ENCODE measurements around the gene ZNF775. TPM values are rescaled to one million over a fixed set of nuclear protein-coding genes. Genes with fewer than 3 reads are reported as not detected.
A peak's percentile ranks its signal among the peaks of the same experiment; 100 is the strongest.

Gene ZNF775
- 6.2 TPM for total RNA-seq
- 1 to 10 TPM; 5.4 to 8.0 (median 6.6) TPM for polyA plus RNA-seq (ENCODE audit: insufficient read depth in 1 of 8, insufficient read length in 8 of 8, low replicate concordance in 1 of 8)
- long read RNA-seq, donor 1, partial matches to known transcripts: 0 of 3 reads
- long read RNA-seq, donor 1, other reads (novel, unspliced or antisense): 0 of 3 reads
- long read RNA-seq, donor 2, partial matches to known transcripts: 0 of 1 reads
- long read RNA-seq, donor 2, other reads (novel, unspliced or antisense): 0 of 1 reads
- long read RNA-seq, donor 3, partial matches to known transcripts: 14 of 15 reads
- long read RNA-seq, donor 3, other reads (novel, unspliced or antisense): 0 of 15 reads
- long read RNA-seq, donor 4, partial matches to known transcripts: 0 of 2 reads
- long read RNA-seq, donor 4, other reads (novel, unspliced or antisense): 0 of 2 reads
- long read RNA-seq, donor 5, partial matches to known transcripts: 0 of 4 reads
- long read RNA-seq, donor 5, other reads (novel, unspliced or antisense): 0 of 4 reads
- long read RNA-seq, donor 6, partial matches to known transcripts: 12 of 14 reads
- long read RNA-seq, donor 6, other reads (novel, unspliced or antisense): 0 of 14 reads
- long read RNA-seq, donor 7, partial matches to known transcripts: 0 of 2 reads
- long read RNA-seq, donor 7, other reads (novel, unspliced or antisense): 0 of 2 reads
- long read RNA-seq, donor 8: 0 reads
- long read RNA-seq, donor 9, partial matches to known transcripts: 18 of 21 reads
- long read RNA-seq, donor 9, other reads (novel, unspliced or antisense): 0 of 21 reads
- long read RNA-seq, donor 10: 0 reads
- long read RNA-seq, donor 11, partial matches to known transcripts: 13 of 16 reads
- long read RNA-seq, donor 11, other reads (novel, unspliced or antisense): 0 of 16 reads

DNA sequence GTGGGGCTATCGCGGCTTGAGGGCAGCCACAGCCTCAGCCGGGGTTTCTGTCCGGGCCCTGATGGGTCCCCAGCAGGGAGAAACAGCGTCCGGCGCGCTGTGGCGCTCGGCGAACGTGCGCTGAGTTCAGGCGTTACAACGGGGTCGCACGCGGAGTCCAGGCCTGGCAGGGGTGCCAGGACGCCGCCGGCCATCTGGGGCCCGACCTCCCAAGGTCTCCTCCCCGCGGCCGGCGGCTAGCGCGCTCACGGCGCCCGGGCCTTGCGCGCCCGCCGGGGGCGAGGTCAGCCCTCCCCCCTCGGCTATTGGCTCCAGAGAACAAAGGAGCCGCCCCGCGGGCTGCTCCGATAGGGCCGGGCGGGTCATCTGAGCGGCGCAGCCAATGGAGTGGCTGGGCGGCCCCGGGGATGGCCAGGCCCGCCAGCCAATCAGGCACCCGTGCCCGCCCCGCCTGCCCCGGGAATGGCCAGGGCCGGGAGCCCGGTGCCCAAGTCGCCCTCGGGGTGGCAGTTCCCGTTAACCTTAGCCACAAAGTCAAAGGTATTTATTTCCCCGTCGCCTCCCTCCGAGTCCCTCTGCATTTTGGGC, at the start of gene ZNF775:
ZNF775 (plus strand) TSS at position 478 of the 588 bp plus-strand sequence. CDS start 9,141 bp downstream, outside the sequence.
- peaks cover 8% of the 10 kb centered on the region for H3K36me3 ChIP-seq (ENCODE audit: control insufficient read depth, insufficient read depth, low read length)
- peak within 1 kb of the TSS; percentile 80 for H3K4me3 ChIP-seq (ENCODE audit: low read length)
- H3K4me1 ChIP-seq (ENCODE audit: control insufficient read depth, insufficient read depth, low read length): peaks cover 59% of the 10 kb centered on the region
- H3K9me3 ChIP-seq (replicated peaks; ENCODE audit: control insufficient read depth, low read depth, low read length): no peaks in the 10 kb centered on the region
- peak within 1 kb of the TSS; percentile 94 for H3K27ac ChIP-seq (ENCODE audit: low read length)
- under 1% methylated on average over 52 of the region's 60 CpGs for whole genome bisulfite sequencing (ENCODE audit: insufficient coverage)
- no peaks in the 10 kb centered on the region for H3K27me3 ChIP-seq (ENCODE audit: control insufficient read depth, insufficient read depth, low read length)
- peak; percentile 99 for DNase-seq

DNA sequence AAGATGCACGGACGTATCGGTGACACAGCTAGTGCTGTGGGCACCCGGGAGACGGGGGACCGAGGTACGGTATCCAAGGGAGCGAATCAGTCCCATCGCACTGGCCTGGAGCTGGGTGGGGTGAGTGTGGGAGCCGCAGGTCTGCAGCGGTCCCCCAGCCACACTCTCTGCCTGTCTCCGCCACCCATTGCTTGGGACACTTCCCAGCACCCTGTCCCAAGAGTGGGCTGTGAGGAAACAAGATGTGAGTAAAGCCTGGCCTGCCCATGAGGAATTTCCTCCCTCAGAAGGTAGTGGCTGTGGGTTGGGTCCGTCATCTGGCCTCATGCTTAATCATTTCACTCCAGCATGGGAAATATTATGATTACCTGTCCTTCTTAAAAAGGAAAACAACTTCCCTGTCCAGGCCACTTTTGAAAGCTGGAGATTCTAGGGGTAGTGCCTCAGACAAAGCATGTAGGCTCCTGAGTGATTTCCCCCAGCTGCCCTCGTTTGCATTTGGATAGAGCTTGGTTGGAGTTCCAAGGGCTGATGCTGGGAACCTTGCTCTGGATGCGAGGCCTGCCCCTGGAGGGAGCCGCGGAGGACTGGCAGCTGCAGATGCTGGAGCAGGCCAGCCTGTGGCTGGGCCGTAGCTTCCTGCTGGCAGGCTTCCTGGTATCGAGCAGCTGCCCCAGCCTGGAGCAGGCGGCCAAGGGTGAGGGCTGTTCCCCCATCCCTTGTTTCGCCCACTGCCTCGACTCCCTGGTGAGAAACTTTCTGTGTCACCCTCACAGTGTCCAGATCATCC, 49.6 kb upstream of the ZNF775 start:
- peak overlapping the region; percentile 70 for H3K27ac ChIP-seq (ENCODE audit: low read length)
- H3K4me3 ChIP-seq (ENCODE audit: low read length): no peak overlapping the region
- no peaks in the 10 kb centered on the region for H3K27me3 ChIP-seq (ENCODE audit: control insufficient read depth, insufficient read depth, low read length)
- peak; percentile 79 for DNase-seq
- peaks cover 13% of the 10 kb centered on the region for H3K36me3 ChIP-seq (ENCODE audit: control insufficient read depth, insufficient read depth, low read length)
- H3K4me1 ChIP-seq (ENCODE audit: control insufficient read depth, insufficient read depth, low read length): peaks cover 29% of the 10 kb centered on the region
- WGBS (ENCODE audit: insufficient coverage): 66% methylated on average over 15 of the region's 22 CpGs
- no peaks in the 10 kb centered on the region for H3K9me3 ChIP-seq (replicated peaks; ENCODE audit: control insufficient read depth, low read depth, low read length)

DNA sequence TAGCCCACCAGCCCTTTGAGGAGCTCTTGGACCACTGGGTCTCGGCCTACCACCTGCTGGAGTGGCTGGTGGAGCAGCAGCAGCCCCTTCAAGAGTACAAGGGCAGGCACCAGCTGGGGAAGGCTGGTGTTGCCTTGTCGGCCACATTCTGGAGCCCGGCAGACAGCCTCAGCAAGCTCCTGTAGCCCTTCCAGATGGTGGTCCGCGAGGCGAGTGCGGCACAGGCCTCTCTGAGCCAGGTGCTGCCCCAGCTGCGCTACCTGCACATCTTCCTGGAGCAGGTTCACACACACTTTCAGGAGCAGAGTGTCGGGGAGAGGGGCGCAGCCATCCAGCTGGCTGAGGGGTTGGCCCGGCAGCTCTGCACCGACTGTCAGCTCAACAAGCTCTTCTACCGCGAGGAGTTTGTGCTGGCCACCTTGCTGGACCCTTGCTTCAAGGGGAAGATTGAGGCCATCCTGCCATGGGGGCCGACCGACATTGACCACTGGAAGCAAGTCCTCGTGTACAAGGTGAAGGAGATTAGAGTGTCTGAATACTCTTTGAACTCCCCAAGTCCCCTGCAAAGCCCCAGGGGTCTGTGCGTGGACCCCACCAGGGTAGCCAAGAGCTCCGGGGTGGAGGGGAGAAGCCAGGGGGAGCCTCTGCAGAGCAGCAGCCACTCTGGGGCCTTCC, 48.8 kb upstream of the ZNF775 start:
- peak; percentile 46 for DNase-seq
- peaks cover 28% of the 10 kb centered on the region for H3K4me1 ChIP-seq (ENCODE audit: control insufficient read depth, insufficient read depth, low read length)
- 90% methylated on average over 18 of the region's 19 CpGs for WGBS (ENCODE audit: insufficient coverage)
- H3K4me3 ChIP-seq (ENCODE audit: low read length): no peak overlapping the region
- peak overlapping the region; percentile 70 for H3K27ac ChIP-seq (ENCODE audit: low read length)
- H3K36me3 ChIP-seq (ENCODE audit: control insufficient read depth, insufficient read depth, low read length): peaks cover 13% of the 10 kb centered on the region
- no peaks in the 10 kb centered on the region for H3K27me3 ChIP-seq (ENCODE audit: control insufficient read depth, insufficient read depth, low read length)
- H3K9me3 ChIP-seq (replicated peaks; ENCODE audit: control insufficient read depth, low read depth, low read length): no peaks in the 10 kb centered on the region

DNA sequence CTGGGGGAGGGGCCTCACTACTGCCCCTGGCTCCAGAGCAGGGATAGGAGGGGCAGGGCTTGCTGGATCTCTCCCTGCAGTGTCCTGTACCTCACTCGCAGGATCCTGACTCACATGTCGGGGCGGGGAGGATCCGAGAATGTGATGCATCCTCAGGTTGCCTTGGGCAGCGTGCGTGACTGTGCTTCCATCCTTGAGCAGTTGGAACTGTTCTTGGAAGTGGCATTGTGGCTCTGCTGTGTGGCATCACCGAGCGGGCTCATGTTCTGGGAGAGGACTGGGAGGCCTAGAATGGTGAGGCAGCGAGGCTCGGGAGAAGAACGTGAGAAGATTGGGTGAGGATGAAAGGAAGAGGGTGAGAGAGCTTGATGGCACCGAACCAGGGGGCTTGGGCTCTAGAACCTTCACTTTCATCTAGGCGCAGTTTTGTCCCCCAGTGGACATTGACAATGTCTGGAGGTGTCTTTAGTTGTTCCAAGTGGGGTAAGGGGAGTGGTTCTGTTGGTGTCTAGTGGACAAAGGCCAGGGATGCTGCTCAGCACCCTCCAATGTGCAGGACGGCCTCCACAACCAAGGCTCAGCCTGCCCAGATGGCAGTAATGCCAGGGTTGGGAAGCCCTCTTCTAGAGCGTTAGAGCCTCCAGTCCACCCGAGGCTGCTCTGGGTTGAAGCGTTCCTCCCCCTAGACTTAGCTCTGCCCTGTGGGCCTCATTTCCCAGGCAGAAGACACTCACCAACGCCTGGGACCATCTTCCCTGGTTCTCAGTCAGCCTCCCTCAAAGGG, 46.1 kb upstream of the ZNF775 start:
- no peaks in the 10 kb centered on the region for H3K9me3 ChIP-seq (replicated peaks; ENCODE audit: control insufficient read depth, low read depth, low read length)
- 93% methylated on average over 16 of the region's 18 CpGs for WGBS (ENCODE audit: insufficient coverage)
- DNase-seq: no peak
- no peak overlapping the region for H3K27ac ChIP-seq (ENCODE audit: low read length)
- peaks cover 47% of the 10 kb centered on the region for H3K4me1 ChIP-seq (ENCODE audit: control insufficient read depth, insufficient read depth, low read length)
- peaks cover 13% of the 10 kb centered on the region for H3K36me3 ChIP-seq (ENCODE audit: control insufficient read depth, insufficient read depth, low read length)
- H3K27me3 ChIP-seq (ENCODE audit: control insufficient read depth, insufficient read depth, low read length): no peaks in the 10 kb centered on the region
- H3K4me3 ChIP-seq (ENCODE audit: low read length): no peak overlapping the region

DNA sequence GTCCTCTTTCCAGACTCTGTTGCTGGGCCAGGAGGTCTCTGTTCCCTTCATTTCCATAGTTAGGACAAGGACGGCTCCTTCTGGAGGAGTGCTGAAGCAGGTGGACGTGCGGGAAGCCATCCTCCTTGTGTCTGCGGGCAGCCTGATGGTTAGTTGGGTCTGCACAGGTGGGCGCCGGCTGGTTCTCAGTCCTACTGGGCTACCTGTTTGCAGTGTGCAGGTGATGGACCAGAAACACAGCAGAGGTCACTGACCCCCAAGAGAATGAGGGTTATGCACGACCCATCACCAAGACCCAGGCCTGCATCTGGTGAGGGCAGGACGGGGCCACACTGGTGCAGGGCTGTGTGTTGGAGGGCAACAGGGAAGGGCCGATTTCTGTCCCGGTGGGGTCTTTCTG, 45.5 kb upstream of the ZNF775 start:
- no peaks in the 10 kb centered on the region for H3K9me3 ChIP-seq (replicated peaks; ENCODE audit: control insufficient read depth, low read depth, low read length)
- DNase-seq: no peak
- H3K27me3 ChIP-seq (ENCODE audit: control insufficient read depth, insufficient read depth, low read length): no peaks in the 10 kb centered on the region
- 92% methylated on average over 10 of the region's 10 CpGs for WGBS (ENCODE audit: insufficient coverage)
- H3K36me3 ChIP-seq (ENCODE audit: control insufficient read depth, insufficient read depth, low read length): peaks cover 13% of the 10 kb centered on the region
- H3K27ac ChIP-seq (ENCODE audit: low read length): no peak overlapping the region
- H3K4me1 ChIP-seq (ENCODE audit: control insufficient read depth, insufficient read depth, low read length): peaks cover 54% of the 10 kb centered on the region
- no peak overlapping the region for H3K4me3 ChIP-seq (ENCODE audit: low read length)

DNA sequence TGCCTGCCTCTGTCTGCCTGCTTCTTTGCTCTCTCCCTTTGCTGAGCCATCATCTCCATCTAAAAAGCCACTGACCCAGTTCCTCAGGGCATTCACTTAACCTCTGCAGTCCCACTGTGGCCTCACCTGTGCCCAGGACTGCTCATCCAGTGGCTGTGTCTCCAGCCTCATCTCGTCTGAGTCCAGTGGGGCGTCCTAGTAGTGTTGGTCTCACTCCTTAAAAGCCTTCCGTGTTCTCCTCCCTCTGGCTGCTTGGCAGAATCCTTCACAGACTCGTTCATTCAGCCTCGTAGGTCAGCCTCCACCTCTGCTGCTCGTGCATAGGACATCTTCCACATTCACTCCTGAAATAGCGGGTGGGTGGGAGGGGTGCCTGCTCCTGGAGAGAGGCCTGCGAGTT, 45.0 kb upstream of the ZNF775 start:
- no peak for DNase-seq
- no peak overlapping the region for H3K4me3 ChIP-seq (ENCODE audit: low read length)
- 83% methylated on average over 4 of the region's 8 CpGs for WGBS (ENCODE audit: insufficient coverage)

DNA sequence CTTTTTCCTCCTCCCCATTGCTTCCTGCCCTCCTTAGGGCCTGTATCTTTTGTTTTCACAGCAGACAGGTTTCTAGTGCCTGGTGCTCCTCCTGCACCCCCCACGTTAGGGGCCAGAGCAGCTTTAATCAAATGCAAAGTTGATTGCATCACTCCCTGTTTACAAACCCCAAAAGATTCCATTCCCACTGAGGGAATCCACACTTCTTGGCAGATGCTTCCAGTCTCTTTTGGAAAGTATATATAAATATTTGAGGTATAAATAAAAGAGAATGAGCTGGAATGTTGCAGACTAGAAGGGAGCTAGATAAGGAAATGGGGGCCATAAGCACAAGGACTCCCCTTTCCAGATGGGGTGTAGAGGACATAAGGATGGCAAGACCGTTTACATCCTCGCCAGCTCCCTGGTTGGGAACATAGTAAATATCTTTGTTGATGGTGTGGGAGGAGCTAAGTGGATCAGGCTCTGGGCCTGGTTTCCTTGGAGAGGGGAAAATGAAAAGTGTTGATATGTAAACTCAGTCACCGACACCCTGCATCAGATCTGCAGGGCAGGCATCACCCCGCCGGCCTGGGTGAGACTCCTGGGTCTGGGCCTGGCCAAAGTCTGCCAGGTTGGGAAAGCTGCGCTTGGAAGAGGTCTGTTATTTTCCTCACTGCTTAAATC, 43.9 kb upstream of the ZNF775 start:
- H3K27me3 ChIP-seq (ENCODE audit: control insufficient read depth, insufficient read depth, low read length): peaks cover 7% of the 10 kb centered on the region
- WGBS (ENCODE audit: insufficient coverage): 61% methylated on average over 4 of the region's 7 CpGs

More for the DNA sequence above, 45.0 kb upstream of the ZNF775 start:
- Histone ChIP-seq H3K27ac (ENCODE audit: low read length) (no peak overlapping the region), H3K36me3 (ENCODE audit: control insufficient read depth, insufficient read depth, low read length) (peaks cover 14% of the 10 kb centered on the region), H3K4me1 (ENCODE audit: control insufficient read depth, insufficient read depth, low read length) (peaks cover 55% of the 10 kb centered on the region), H3K9me3 (replicated peaks; ENCODE audit: control insufficient read depth, low read depth, low read length) (no peaks in the 10 kb centered on the region), H3K27me3 (ENCODE audit: control insufficient read depth, insufficient read depth, low read length) (no peaks in the 10 kb centered on the region)

DNA sequence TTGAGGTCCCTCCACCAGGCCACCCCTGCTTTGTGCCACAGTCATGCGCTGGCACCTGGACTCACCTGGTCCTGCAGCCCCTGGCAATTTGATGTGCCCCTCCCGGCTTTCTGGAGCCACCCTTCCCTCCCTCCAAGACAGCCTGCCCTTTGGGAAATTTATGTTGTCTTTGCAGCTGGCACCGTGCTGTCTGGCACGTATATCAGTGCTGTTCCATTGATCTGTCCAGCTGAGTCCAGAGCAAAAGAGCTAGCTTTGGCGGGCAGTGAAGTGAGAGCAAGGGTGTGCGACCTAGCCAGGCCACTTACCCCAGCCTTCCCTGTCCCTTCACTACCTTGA, 43.4 kb upstream of the ZNF775 start:
- WGBS (ENCODE audit: insufficient coverage): 68% methylated on average over 5 of the region's 6 CpGs
- Histone ChIP-seq H3K9me3 (replicated peaks; ENCODE audit: control insufficient read depth, low read depth, low read length) (no peaks in the 10 kb centered on the region), H3K27ac (ENCODE audit: low read length) (no peak overlapping the region), H3K27me3 (ENCODE audit: control insufficient read depth, insufficient read depth, low read length) (peaks cover 9% of the 10 kb centered on the region), H3K4me1 (ENCODE audit: control insufficient read depth, insufficient read depth, low read length) (peaks cover 55% of the 10 kb centered on the region), H3K36me3 (ENCODE audit: control insufficient read depth, insufficient read depth, low read length) (peaks cover 14% of the 10 kb centered on the region), H3K4me3 (ENCODE audit: low read length) (no peak overlapping the region)
- DNase-seq: no peak

More for the DNA sequence above, 43.9 kb upstream of the ZNF775 start:
- no peak for DNase-seq
- H3K4me3 ChIP-seq (ENCODE audit: low read length): no peak overlapping the region
- no peak overlapping the region for H3K27ac ChIP-seq (ENCODE audit: low read length)
- H3K36me3 ChIP-seq (ENCODE audit: control insufficient read depth, insufficient read depth, low read length): peaks cover 14% of the 10 kb centered on the region
- peaks cover 55% of the 10 kb centered on the region for H3K4me1 ChIP-seq (ENCODE audit: control insufficient read depth, insufficient read depth, low read length)
- H3K9me3 ChIP-seq (replicated peaks; ENCODE audit: control insufficient read depth, low read depth, low read length): no peaks in the 10 kb centered on the region

Measured in muscle of leg (tissue), 16 donors.